ENCODE data around the gene ZBTB17.

DNA sequence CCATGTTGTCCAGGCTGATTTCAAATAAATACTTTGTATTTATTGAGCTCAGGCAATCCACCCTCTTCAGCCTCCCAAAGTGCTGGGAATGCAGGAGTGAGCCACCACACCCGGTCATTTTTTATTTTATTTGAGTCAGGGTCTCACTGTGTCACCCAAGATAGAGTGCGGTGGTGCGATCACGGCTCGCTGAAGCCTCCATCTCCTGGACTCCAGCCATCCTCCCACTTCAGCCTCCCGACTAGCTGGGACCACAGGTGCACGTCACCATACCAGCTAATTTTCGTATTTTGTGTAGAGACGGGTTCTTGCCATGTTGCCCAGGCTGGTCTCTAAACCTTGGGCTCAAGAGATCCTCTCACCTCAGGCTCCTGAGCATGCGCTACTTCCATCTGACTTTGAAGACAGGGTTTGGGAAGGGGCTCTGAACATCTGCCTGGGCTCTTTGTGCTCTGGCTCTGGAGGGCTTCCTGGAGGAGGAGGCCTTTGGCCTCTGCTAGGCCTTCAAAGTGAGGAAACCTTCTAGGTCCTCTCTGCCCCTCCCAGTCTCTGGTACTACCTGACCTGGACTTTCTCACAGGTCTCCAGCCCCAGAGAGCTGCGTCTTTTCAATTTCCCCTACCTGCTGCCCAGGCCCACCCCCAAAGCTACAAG lies 36.2 kb upstream of the ZBTB17 start:
- no peak for TF ChIP-seq EZH2 (IDR thresholded peaks at IDR 0.05)
- TF ChIP-seq, protein P1, sequence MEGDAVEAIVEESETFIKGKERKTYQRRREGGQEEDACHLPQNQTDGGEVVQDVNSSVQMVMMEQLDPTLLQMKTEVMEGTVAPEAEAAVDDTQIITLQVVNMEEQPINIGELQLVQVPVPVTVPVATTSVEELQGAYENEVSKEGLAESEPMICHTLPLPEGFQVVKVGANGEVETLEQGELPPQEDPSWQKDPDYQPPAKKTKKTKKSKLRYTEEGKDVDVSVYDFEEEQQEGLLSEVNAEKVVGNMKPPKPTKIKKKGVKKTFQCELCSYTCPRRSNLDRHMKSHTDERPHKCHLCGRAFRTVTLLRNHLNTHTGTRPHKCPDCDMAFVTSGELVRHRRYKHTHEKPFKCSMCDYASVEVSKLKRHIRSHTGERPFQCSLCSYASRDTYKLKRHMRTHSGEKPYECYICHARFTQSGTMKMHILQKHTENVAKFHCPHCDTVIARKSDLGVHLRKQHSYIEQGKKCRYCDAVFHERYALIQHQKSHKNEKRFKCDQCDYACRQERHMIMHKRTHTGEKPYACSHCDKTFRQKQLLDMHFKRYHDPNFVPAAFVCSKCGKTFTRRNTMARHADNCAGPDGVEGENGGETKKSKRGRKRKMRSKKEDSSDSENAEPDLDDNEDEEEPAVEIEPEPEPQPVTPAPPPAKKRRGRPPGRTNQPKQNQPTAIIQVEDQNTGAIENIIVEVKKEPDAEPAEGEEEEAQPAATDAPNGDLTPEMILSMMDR (IDR thresholded peaks at IDR 0.05): no peak
- TF ChIP-seq EZH2phosphoT487 (IDR thresholded peaks at IDR 0.05): no peak

Data from neural progenitor cell (in vitro differentiated cells).